ENCODE measurements around the gene VAV2. TPM values are rescaled to one million over a fixed set of nuclear protein-coding genes. Genes with fewer than 3 reads are reported as not detected.
A peak's percentile ranks its signal among the peaks of the same experiment; 100 is the strongest.

The VAV2 gene
- total RNA-seq, 1 donor from 2014 or later: 47.0 TPM

DNA sequence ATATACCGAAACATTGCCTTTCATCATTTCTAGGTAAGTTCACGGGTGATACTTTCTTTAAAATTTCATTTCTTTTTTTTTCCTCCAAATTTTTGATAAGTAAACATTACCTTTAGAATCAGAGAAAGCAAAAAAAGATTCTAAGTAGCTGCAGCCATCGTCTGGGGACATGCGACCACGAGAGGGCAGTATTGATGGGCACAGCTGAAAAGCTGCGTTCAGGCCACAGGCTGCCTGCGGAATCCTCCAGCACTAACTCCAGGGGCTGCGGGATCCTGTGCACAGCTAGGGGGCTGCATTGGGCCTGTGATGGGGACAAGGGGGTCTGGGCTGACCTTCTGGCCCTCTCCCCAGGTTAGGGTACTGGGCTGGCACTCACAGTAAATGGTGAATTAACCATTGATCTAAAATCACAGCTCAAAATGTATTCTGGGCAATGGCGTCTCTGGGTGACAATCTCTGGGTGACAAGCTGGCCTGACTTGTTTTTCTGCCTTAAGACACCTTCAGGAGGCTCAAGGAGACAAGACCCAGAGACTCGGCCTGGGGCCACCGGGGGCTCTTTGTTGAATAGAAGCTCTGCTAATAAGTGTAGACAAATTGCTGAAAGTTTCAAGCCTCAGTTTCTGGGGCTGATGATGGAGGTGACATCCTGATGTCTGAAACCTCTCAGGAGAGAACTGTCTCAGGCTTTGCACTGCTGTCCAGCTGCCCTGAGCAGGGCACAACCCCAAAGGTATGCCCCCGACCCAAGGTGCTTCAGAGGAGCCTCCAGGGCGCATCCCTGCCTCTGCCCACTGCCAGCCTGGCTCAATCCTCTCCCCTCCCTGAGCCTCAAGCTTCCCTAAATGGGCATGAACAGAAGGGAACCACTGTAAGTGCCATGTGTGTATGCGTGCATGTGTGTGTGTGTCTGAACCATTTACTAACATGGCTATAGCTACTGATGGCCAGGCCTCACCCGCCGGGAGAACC lies 209.7 kb downstream of the VAV2 start:
- peak; percentile 86 for DNase-seq (ENCODE audit: low read depth, low spot score)
- no peak overlapping the region for H3K4me3 Mint-ChIP-seq
- H3K27ac Mint-ChIP-seq (ENCODE audit: unreplicated experiment): no peak overlapping the region
- TF ChIP-seq, protein P1, sequence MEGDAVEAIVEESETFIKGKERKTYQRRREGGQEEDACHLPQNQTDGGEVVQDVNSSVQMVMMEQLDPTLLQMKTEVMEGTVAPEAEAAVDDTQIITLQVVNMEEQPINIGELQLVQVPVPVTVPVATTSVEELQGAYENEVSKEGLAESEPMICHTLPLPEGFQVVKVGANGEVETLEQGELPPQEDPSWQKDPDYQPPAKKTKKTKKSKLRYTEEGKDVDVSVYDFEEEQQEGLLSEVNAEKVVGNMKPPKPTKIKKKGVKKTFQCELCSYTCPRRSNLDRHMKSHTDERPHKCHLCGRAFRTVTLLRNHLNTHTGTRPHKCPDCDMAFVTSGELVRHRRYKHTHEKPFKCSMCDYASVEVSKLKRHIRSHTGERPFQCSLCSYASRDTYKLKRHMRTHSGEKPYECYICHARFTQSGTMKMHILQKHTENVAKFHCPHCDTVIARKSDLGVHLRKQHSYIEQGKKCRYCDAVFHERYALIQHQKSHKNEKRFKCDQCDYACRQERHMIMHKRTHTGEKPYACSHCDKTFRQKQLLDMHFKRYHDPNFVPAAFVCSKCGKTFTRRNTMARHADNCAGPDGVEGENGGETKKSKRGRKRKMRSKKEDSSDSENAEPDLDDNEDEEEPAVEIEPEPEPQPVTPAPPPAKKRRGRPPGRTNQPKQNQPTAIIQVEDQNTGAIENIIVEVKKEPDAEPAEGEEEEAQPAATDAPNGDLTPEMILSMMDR (conservative IDR thresholded peaks at IDR 0.05): peak; percentile 94
- H3K4me1 Mint-ChIP-seq: no peaks in the 10 kb centered on the region
- peaks cover 4% of the 10 kb centered on the region for H3K36me3 Mint-ChIP-seq (ENCODE audit: low read depth)
- H3K9me3 Mint-ChIP-seq: no peaks in the 10 kb centered on the region
- H3K27me3 Mint-ChIP-seq (ENCODE audit: low read depth): no peaks in the 10 kb centered on the region

DNA sequence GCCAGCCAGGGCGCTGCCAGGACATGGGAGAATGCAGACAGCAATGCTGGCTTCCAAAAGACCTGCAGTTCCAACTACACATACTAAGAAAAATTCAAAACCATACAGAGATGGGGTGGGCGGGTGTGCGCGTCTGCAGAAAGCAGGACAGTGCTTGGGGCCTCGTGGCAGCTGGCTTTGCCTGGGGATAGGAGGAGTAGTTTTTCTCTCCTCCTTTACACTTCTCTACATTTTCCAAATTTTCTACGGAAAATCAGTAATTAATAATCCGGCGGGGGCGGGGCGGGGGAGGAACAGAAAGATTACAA lies 210.3 kb downstream of the VAV2 start:
- peaks cover 4% of the 10 kb centered on the region for H3K36me3 Mint-ChIP-seq (ENCODE audit: low read depth)
- DNase-seq (ENCODE audit: low read depth, low spot score): no peak
- no peak overlapping the region for H3K4me3 Mint-ChIP-seq
- TF ChIP-seq, protein P1 (conservative IDR thresholded peaks at IDR 0.05): no peak
- no peaks in the 10 kb centered on the region for H3K27me3 Mint-ChIP-seq (ENCODE audit: low read depth)
- H3K9me3 Mint-ChIP-seq: no peaks in the 10 kb centered on the region
- H3K4me1 Mint-ChIP-seq: no peaks in the 10 kb centered on the region
- no peak overlapping the region for H3K27ac Mint-ChIP-seq (ENCODE audit: unreplicated experiment)

DNA sequence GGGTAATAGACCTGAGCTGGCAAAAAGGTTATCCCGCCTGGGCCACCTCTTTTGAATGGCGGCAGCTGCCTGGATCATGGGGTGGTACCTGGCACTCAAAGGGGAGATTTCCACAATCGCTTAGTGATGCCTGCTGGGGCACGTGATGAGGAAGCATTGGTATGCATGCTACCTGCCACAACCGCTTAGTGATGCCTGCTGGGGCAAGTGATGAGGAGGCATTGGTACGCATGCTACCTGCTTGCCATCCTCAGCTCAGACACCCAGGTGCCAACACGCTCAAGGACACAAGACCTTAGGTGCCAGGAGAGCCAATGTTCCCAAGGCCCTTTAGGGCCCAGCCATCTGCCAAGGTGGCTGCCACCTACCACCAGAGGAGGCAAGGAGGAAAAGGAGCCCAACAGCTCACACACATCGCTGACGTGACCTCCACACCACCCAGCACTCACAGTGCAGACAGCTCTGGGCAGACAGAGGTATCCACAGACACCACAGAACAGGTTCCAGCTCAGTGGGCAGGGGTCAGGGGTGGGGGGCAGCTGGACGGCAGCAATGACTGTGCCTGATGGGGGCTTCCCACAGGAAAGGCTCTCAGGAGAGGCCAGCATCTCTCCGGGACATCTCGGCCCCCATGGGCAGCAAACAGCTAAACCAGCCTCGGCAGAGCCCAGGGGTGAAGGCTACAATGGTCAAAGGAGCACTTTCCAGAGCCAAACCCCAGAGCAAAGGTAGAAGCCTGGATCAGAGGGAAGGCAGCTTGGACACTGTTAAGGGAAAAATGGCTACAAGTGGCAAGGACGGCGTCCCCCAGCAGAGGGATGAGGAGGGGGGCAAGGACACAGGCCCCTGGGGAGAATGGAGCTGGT lies 210.9 kb downstream of the VAV2 start:
- no peak for DNase-seq (ENCODE audit: low read depth, low spot score)
- no peaks in the 10 kb centered on the region for H3K9me3 Mint-ChIP-seq
- H3K36me3 Mint-ChIP-seq (ENCODE audit: low read depth): peaks cover 4% of the 10 kb centered on the region
- H3K27ac Mint-ChIP-seq (ENCODE audit: unreplicated experiment): no peak overlapping the region
- no peaks in the 10 kb centered on the region for H3K4me1 Mint-ChIP-seq
- H3K27me3 Mint-ChIP-seq (ENCODE audit: low read depth): no peaks in the 10 kb centered on the region
- TF ChIP-seq, protein P1 (conservative IDR thresholded peaks at IDR 0.05): no peak
- no peak overlapping the region for H3K4me3 Mint-ChIP-seq

DNA sequence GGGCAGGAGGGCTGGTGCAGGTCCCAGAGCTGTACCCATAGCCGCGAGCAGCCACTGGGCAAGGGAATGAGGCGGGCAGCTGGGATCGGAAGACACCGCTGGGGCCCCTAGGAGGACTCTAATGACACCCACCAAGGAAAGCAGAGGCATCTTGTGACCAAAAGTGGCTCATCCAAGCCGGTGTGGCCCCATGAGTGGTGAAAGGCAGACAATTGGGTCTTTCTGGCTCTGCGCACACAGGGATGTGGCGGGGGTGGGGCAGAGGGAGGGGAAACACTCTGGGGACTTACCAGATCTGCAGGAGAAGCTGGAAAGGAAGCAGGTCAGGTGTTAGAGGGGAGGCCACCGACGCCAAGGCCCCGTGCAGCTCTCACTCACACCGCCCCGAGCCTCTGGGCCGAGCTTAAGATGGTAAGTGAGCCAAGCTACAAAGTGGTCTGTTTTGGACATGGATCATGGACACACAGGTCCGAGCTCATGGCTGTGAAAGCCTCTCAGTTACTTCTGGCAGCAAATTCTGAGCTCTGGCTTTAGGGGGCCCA lies 211.6 kb downstream of the VAV2 start:
- H3K27me3 Mint-ChIP-seq (ENCODE audit: low read depth): no peaks in the 10 kb centered on the region
- H3K36me3 Mint-ChIP-seq (ENCODE audit: low read depth): no peaks in the 10 kb centered on the region
- TF ChIP-seq, protein P1 (conservative IDR thresholded peaks at IDR 0.05): no peak
- peak overlapping the region; percentile 35 for H3K27ac Mint-ChIP-seq (ENCODE audit: unreplicated experiment)
- H3K9me3 Mint-ChIP-seq: no peaks in the 10 kb centered on the region
- DNase-seq (ENCODE audit: low read depth, low spot score): no peak
- no peaks in the 10 kb centered on the region for H3K4me1 Mint-ChIP-seq
- H3K4me3 Mint-ChIP-seq: no peak overlapping the region

DNA sequence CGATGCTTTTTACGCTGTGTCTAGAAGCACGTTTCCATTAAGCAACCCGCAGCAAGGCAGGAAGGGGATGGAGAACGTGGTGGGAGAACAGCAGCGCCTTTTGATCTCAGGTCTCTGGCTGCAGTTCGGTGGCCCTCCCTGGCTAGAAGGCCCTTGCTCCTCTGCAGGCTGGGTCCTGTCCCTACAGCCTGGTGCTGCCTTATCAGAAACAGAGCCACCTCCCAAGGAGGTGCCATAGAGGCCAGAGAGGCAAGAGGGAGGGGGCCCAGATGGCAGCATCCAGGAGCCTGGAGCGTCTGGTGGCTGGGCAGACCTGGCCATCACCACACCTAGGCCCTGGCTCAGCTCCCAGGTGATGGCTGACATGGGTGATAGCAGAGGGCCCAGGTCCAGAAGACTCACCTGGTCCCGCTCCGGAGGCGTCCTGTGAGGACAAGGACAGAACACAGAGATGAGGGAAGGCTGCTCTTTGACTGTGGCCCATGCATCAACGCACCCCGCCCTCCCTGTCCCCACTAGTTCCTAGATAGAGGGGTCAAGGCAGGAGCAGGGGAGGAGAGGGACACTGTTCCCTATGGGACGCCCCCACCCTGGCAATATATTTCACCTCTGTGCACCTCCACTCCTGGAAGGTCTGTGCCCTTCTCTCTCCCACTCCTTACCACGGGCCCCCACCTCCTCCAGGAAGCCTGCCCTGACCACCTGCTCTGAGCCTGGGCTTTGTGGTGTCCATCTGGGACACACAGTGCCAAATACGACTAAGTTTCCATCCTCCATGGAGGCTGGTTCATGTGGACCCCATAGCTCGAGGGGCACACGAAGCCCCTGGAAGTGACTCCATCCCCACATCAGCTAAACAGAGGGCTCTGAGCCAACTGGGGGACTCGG lies 212.4 kb downstream of the VAV2 start:
- DNase-seq (ENCODE audit: low read depth, low spot score): no peak
- H3K27me3 Mint-ChIP-seq (ENCODE audit: low read depth): no peaks in the 10 kb centered on the region
- H3K36me3 Mint-ChIP-seq (ENCODE audit: low read depth): no peaks in the 10 kb centered on the region
- TF ChIP-seq, protein P1 (conservative IDR thresholded peaks at IDR 0.05): no peak
- peak overlapping the region; percentile 35 for H3K27ac Mint-ChIP-seq (ENCODE audit: unreplicated experiment)
- no peaks in the 10 kb centered on the region for H3K4me1 Mint-ChIP-seq
- peak overlapping the region; percentile 23 for H3K4me3 Mint-ChIP-seq
- no peaks in the 10 kb centered on the region for H3K9me3 Mint-ChIP-seq
